GM18505 (cell line): ENCODE results near the gene AMN.
"Not testable (repeated sequence)": the region's sequence is repeated elsewhere in the genome, so short reads cannot be mapped to it uniquely, and the experiment has no call there.

ENCODE experiments used
- ATAC-seq: cut with Tn5 transposase; IDR thresholded peaks from one replicate; pipeline ENCODE4 v1.9.1; 2021; ENCODE audit not compliant: unreplicated experiment
- POLR2A ChIP-seq: IDR thresholded peaks from 4 replicates; pipeline ENCODE4 v1.6.1; 2011; ENCODE audit warnings: borderline replicate concordance; ENCODE audit not compliant: insufficient read depth, insufficient read length; ENCODE audit errors: extremely low read depth

Gene AMN

GRCh38 chr14:102891111-102891510 is 31.4 kb upstream of the AMN start:
- ATAC-seq = no peak
- TF ChIP-seq POLR2A = no peak

GRCh38 chr14:102891556-102891955 is 30.9 kb upstream of the AMN start:
- no peak for TF ChIP-seq POLR2A
- no peak for ATAC-seq

- TF ChIP-seq POLR2A = no peak
- ATAC-seq = no peak
Measured at GRCh38 chr14:102892651-102893050, 29.8 kb upstream of the AMN start.

- no peak for ATAC-seq
- TF ChIP-seq POLR2A = no peak
Measured at GRCh38 chr14:102893452-102893851, 29.0 kb upstream of the AMN start.

GRCh38 chr14:102896735-102897134 is 25.7 kb upstream of the AMN start:
- ATAC-seq = not testable (repeated sequence)

GRCh38 chr14:102897299-102898027 is 25.0 kb upstream of the AMN start:
- TF ChIP-seq POLR2A = no peak
- ATAC-seq = no peak

- TF ChIP-seq POLR2A = no peak
- ATAC-seq = no peak
Measured at GRCh38 chr14:102898298-102898697, 24.2 kb upstream of the AMN start.

- ATAC-seq = no peak
- TF ChIP-seq POLR2A = no peak
Measured at GRCh38 chr14:102898776-102899515, 23.5 kb upstream of the AMN start.

- TF ChIP-seq POLR2A = no peak
Measured at GRCh38 chr14:102899516-102899900, 23.0 kb upstream of the AMN start.

GRCh38 chr14:102900631-102901571 is 21.6 kb upstream of the AMN start:
- peak; percentile 46 for ATAC-seq
- TF ChIP-seq POLR2A = no peak

More at GRCh38 chr14:102899516-102899900, 23.0 kb upstream of the AMN start:
- ATAC-seq = no peak

GRCh38 chr14:102901633-102902032 is 20.8 kb upstream of the AMN start:
- peak; percentile 84 for TF ChIP-seq POLR2A
- ATAC-seq = peak; percentile 66

- peak; percentile 12 for ATAC-seq
- TF ChIP-seq POLR2A = peak; percentile 39
Measured at GRCh38 chr14:102902086-102902485, 20.4 kb upstream of the AMN start.

GRCh38 chr14:102902523-102903247 is 19.8 kb upstream of the AMN start:
- no peak for ATAC-seq
- no peak for TF ChIP-seq POLR2A

GRCh38 chr14:102903248-102903888 is 19.1 kb upstream of the AMN start:
- no peak for TF ChIP-seq POLR2A
- ATAC-seq = no peak
